ELR (cell line): ENCODE measurements around the gene DBT.

Experiments used
- DNase-seq: peaks from one replicate; pipeline ENCODE4 v3.0.0-alpha.2; 2015; ENCODE audit warnings: low read depth

DBT gene

GRCh38 chr1:100198596-100198995 is 51.0 kb downstream of the DBT start:
- no peak for DNase-seq

- DNase-seq = no peak
Measured at GRCh38 chr1:100188617-100189016, 61.0 kb downstream of the DBT start.

GRCh38 chr1:100187912-100188311 is 61.7 kb downstream of the DBT start:
- no peak for DNase-seq

GRCh38 chr1:100184536-100184935 is 65.1 kb downstream of the DBT start:
- DNase-seq = no peak

GRCh38 chr1:100183370-100183769 is 66.3 kb downstream of the DBT start:
- DNase-seq = no peak

- no peak for DNase-seq
Measured at GRCh38 chr1:100178091-100178490, 71.5 kb downstream of the DBT start, which contains the start of gene LRRC39. Gene LRRC39 (minus strand): TSS chr1:100178256. CDS start chr1:100168516, 9,740 bp downstream.

GRCh38 chr1:100177295-100178041 is 72.2 kb downstream of the DBT start:
- DNase-seq = no peak

- no peak for DNase-seq
Measured at GRCh38 chr1:100168051-100168450, 81.6 kb downstream of the DBT start.

- DNase-seq = no peak
Measured at GRCh38 chr1:100164702-100165101, 84.9 kb downstream of the DBT start.

- no peak for DNase-seq
Measured at GRCh38 chr1:100164216-100164615, 85.4 kb downstream of the DBT start.

GRCh38 chr1:100162881-100163280 is 86.8 kb downstream of the DBT start:
- DNase-seq = no peak

GRCh38 chr1:100152271-100152670 is 97.4 kb downstream of the DBT start:
- no peak for DNase-seq

GRCh38 chr1:100151679-100152078 is 98.0 kb downstream of the DBT start:
- no peak for DNase-seq

- DNase-seq = no peak
Measured at GRCh38 chr1:100147875-100148274, 101.8 kb downstream of the DBT start.

- DNase-seq = no peak
Measured at GRCh38 chr1:100146958-100147357, 102.7 kb downstream of the DBT start.

- DNase-seq = no peak
Measured at GRCh38 chr1:100145116-100145515, 104.5 kb downstream of the DBT start.

GRCh38 chr1:100142343-100142742 is 107.3 kb downstream of the DBT start:
- no peak for DNase-seq

GRCh38 chr1:100141192-100141591 is 108.4 kb downstream of the DBT start:
- DNase-seq = no peak

- no peak for DNase-seq
Measured at GRCh38 chr1:100137602-100138001, 112.0 kb downstream of the DBT start.
